Measurements from ENCODE around the gene F13A1. TPM values are rescaled to one million over a fixed set of nuclear protein-coding genes. Genes with fewer than 3 reads are reported as not detected.

Gene F13A1
- total and polyA plus RNA-seq, 2 of the 8 experiments (the other 6 are each of a cell fraction or from before 2014, with no cell fraction given): 0.57 to 1.5 TPM

DNA sequence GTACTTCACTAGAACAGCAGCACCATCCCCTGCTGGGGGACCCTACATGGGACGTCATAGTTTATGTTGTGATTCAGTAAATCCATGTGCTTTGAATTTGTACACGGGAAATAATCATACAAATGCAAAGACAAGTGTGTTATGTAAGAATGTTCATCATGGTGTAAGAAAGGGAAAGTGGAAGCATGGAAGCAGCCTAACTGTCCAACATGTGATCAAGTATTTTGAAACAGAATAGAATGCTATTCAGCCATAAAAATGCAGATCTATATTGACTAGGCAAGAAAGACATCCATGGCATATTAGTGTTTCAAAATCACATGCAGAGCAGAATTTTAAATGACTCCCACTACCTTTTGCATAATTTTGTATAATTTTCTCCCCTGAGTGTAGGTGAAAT is 117.6 kb downstream of the F13A1 start:
- H3K4me1 ChIP-seq (replicated peaks in 1 of 4; ENCODE audit: control insufficient read depth in 3 of 4, insufficient read depth in 4 of 4, low read length in 3 of 4): no peaks in the 10 kb centered on the region
- H4K5ac ChIP-seq (ENCODE audit: insufficient read length, low read depth, low read length): no peak overlapping the region
- H3K4ac ChIP-seq (replicated peaks; ENCODE audit: insufficient read length, low read depth, low read length): no peak overlapping the region
- H3K9me3 ChIP-seq (ENCODE audit: insufficient read depth in 2 of 2, low read depth in 1 of 2, low read length in 1 of 2): no peaks in the 10 kb centered on the region
- ChIA-PET POLR2A (ENCODE audit: partially characterized antibody) (no interaction called here), CTCF (ENCODE audit: partially characterized antibody) (interaction anchor here (3.2 kb wide), 1 partner anchor 19 kb away, joined by 15 read pairs; no protein-coding TSS in a partner anchor)
- no peak overlapping the region for H3K4me2 ChIP-seq (ENCODE audit: insufficient read depth in 1 of 2, low read depth in 2 of 2, low read length in 2 of 2)
- H2AFZ ChIP-seq (ENCODE audit: low read length): no peak overlapping the region
- H4K20me1 ChIP-seq (replicated peaks in 1 of 2; ENCODE audit: control insufficient read depth in 1 of 2, insufficient read depth in 2 of 2, low read length in 2 of 2): no peaks in the 10 kb centered on the region
- H3K79me1 ChIP-seq (ENCODE audit: low read depth, low read length): no peaks in the 10 kb centered on the region
- H3K18ac ChIP-seq (ENCODE audit: extremely low read depth, low read length): no peak overlapping the region
- FAIRE-seq: no peak
- H2BK20ac ChIP-seq (ENCODE audit: low read length): no peak overlapping the region
- no peak overlapping the region for H3K9ac ChIP-seq (replicated peaks in 1 of 4; ENCODE audit: extremely low read depth in 1 of 4, low read depth in 3 of 4, low read length in 3 of 4)
- H3K36me3 ChIP-seq (ENCODE audit: control insufficient read depth in 2 of 4, insufficient read depth in 4 of 4, low read length in 3 of 4): no peaks in the 10 kb centered on the region
- DNase-seq (ENCODE audit: low read depth in 1 of 2, low spot score in 2 of 2): no peak
- H3K27ac ChIP-seq (ENCODE audit: low read depth, low read length): no peak overlapping the region
- no peak overlapping the region for H2BK15ac ChIP-seq (ENCODE audit: low read length)
- H3K23ac ChIP-seq (ENCODE audit: insufficient read length): no peak overlapping the region
- no peak overlapping the region for H2BK12ac ChIP-seq (ENCODE audit: low read depth, low read length)
- TF ChIP-seq SRF (IDR thresholded peaks at IDR 0.05; ENCODE audit: low read depth, low read length) (no peak), KDM1A (IDR thresholded peaks at IDR 0.05; ENCODE audit: borderline replicate concordance, low read length) (no peak), EZH2 (IDR thresholded peaks at IDR 0.05; ENCODE audit: low read depth, low read length, severe bottlenecking) (no peak)
- H2BK5ac ChIP-seq (ENCODE audit: low read depth, low read length): no peak overlapping the region
- WGBS, 2 experiments (ENCODE audit: extremely low coverage in 1 of 2, insufficient coverage in 1 of 2, insufficient read length in 1 of 2, insufficient replicate concordance in 2 of 2, low coverage in 1 of 2, low lambda C conversion rate in 2 of 2, missing lambda C conversion rate in 1 of 2): 65% methylated on average over 2 of the region's 2 CpGs; no CpG with 5 or more reads in 1 of the 2 experiments
- H3K79me2 ChIP-seq (ENCODE audit: control insufficient read depth in 1 of 2, insufficient read depth in 2 of 2, low read length in 2 of 2): no peaks in the 10 kb centered on the region
- no peaks in the 10 kb centered on the region for H3K27me3 ChIP-seq (replicated peaks in 1 of 4; ENCODE audit: control insufficient read depth in 3 of 4, extremely low read depth in 1 of 4, insufficient read depth in 3 of 4, low read length in 3 of 4)
- no peak overlapping the region for H2AK5ac ChIP-seq (ENCODE audit: low read depth, low read length)
- no peaks in the 10 kb centered on the region for H3K23me2 ChIP-seq (ENCODE audit: low read depth, low read length)
- no peak overlapping the region for H3K4me3 ChIP-seq (ENCODE audit: extremely low read depth in 1 of 4, insufficient read depth in 2 of 4, low read depth in 3 of 4, low read length in 4 of 4)
- no peak overlapping the region for H4K91ac ChIP-seq (replicated peaks; ENCODE audit: insufficient read length, low read length)
- H4K8ac ChIP-seq (ENCODE audit: extremely low read depth, insufficient read depth, low read length): no peak overlapping the region
- no peak overlapping the region for H3K14ac ChIP-seq (ENCODE audit: insufficient read length)
- no peak overlapping the region for H3K56ac ChIP-seq (replicated peaks; ENCODE audit: insufficient read length, low read depth, low read length)
- H2BK120ac ChIP-seq (replicated peaks; ENCODE audit: low read depth, low read length): no peak overlapping the region

Data from H1 (cell line).